ENCODE data around the gene DIO1. TPM values are rescaled to one million over a fixed set of nuclear protein-coding genes. Genes with fewer than 3 reads are reported as not detected.

Gene DIO1
- total and polyA plus RNA-seq, 8 donors: 0.09 TPM; not detected in 7

DNA sequence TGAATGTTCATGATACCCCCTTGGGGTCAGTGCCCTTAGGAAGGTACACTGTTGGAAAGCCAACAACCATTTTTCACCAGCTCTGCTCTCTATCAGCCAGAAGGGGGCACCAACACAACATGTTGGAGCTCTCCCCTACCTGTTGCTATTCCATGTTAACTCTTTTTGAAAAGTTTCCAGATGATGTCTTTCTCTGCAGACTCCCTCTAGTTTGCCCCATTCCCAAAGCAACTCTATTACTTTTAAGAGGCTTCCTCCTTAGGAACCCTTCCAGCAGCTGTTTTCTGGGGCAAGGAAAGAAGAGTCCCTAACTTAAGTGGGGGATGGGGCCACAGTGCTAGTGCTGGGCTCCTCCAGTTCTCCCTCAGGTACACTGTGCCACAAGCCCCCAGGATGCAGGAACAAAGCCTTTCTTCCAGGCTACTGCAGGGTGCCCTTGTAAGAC is 33.0 kb upstream of the DIO1 start:
- Histone ChIP-seq H3K27me3 (no peaks in the 10 kb centered on the region), H3K27ac (no peak overlapping the region), H3K36me3 (peaks cover 0 to 28% (median 4%) of the 10 kb centered on the region in 3 donors), H3K4me3 (no peak overlapping the region), H3K4me1 (no peaks in the 10 kb centered on the region), H3K9me3 (no peaks in the 10 kb centered on the region)
- TF ChIP-seq, protein P1, sequence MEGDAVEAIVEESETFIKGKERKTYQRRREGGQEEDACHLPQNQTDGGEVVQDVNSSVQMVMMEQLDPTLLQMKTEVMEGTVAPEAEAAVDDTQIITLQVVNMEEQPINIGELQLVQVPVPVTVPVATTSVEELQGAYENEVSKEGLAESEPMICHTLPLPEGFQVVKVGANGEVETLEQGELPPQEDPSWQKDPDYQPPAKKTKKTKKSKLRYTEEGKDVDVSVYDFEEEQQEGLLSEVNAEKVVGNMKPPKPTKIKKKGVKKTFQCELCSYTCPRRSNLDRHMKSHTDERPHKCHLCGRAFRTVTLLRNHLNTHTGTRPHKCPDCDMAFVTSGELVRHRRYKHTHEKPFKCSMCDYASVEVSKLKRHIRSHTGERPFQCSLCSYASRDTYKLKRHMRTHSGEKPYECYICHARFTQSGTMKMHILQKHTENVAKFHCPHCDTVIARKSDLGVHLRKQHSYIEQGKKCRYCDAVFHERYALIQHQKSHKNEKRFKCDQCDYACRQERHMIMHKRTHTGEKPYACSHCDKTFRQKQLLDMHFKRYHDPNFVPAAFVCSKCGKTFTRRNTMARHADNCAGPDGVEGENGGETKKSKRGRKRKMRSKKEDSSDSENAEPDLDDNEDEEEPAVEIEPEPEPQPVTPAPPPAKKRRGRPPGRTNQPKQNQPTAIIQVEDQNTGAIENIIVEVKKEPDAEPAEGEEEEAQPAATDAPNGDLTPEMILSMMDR (IDR thresholded peaks at IDR 0.05): peak; percentile 42 to 63 (median 58)
- no peak for FAIRE-seq
- peak; percentile 67 to 91 (median 88) for ATAC-seq
- peak in 2 of 6 donors; percentile 15 to 44 for DNase-seq
- intact Hi-C loops (cut with DNase I): no loop called here

DNA sequence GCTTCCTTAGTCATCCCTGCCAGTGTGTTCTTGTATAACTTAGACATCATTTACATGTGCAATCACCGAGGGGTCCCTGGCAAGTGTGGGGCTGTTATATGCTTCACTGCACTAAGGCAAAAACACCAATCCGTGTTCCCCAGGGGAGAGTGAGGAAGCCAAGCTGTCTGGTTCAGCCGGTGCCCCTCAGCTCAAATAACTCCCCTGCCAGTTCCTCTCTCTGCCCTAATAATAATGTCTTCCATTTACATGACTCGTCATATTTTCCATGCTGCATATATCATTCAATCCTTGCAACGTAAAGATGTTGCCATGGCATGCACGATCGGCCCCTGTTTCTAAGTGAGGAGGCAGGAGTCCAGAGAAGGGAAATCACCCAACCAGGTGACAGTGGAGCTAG is 31.5 kb upstream of the DIO1 start:
- H3K36me3 ChIP-seq: peaks cover 0 to 23% (median 4%) of the 10 kb centered on the region in 3 donors
- FAIRE-seq (no peak), ATAC-seq (no peak), DNase-seq (no peak)
- intact Hi-C loops (cut with DNase I): no loop called here
- no peaks in the 10 kb centered on the region for H3K27me3 ChIP-seq
- TF ChIP-seq, protein P1 (IDR thresholded peaks at IDR 0.05): no peak
- H3K9me3 ChIP-seq: no peaks in the 10 kb centered on the region
- H3K4me1 ChIP-seq: no peaks in the 10 kb centered on the region
- H3K4me3 ChIP-seq: no peak overlapping the region
- H3K27ac ChIP-seq: no peak overlapping the region
- WGBS, 2 donors: 76 to 77% methylated on average over 7 of the region's 7 CpGs

DNA sequence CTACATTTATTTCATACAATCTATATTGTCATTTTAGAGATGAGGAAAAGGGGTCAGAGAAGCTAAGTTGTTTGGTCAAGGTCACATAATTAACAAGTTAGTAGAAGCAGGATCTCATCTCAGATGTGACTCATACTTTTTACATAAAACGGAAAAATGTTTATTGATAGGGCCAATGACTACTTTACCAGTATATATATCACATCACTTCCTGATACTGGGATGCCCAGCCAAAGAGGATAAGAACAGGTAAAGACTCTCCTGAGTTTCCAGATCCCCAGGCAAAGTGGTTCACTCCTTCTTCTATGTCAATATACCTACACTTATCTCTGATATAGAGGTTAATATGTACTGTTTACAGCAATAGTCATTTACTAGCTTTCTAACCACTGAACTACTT is 25.4 kb upstream of the DIO1 start:
- intact Hi-C loops (cut with DNase I): loop anchor here in 1 of 3 donors (5.0 kb wide), 1 partner anchor 79 kb away; the partner anchor contains the start of genes IFT25 and LRRC42
- 36 to 42% methylated on average over 1 of the region's 1 CpG for WGBS, 2 donors
- Histone ChIP-seq H3K27ac (no peak overlapping the region), H3K4me3 (no peak overlapping the region), H3K4me1 (no peaks in the 10 kb centered on the region), H3K9me3 (no peaks in the 10 kb centered on the region), H3K27me3 (no peaks in the 10 kb centered on the region), H3K36me3 (peaks cover 0 to 13% (median 4%) of the 10 kb centered on the region in 3 donors)
- TF ChIP-seq, protein P1 (IDR thresholded peaks at IDR 0.05): no peak
- FAIRE-seq: no peak
- no peak for DNase-seq
- no peak for ATAC-seq

DNA sequence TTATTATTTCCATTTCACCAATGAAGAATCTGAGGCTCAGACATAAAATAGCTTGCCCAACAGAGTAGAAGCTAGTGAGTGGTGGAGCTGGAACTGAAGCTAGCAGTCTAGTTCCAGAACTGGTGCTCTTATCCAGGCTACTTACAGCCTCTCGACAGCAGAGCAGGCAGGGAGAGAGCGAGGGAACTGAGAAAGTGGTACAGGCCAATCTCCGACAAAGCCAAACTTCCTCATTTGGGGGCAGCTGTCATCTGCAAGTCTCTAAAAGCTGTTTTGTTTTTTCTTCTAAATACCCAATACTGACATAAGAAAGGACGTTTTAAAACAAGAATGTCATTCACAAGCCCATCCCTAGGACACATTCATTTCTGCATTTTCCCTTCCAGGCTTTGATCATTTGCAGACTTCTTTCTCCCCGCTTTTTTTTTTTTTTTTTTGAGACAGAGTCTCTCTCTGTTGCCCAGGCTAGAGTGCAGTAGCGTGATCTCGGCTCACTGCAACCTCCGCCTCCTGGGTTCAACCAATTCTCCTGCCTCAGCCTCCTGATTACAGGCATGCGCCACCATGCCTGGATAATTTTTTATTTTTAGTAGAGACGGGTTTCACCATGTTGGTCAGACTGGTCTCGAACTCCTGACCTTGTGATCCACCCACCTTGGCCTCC is 24.4 kb upstream of the DIO1 start:
- DNase-seq (no peak), FAIRE-seq (no peak), ATAC-seq (no peak)
- Histone ChIP-seq H3K4me3 (no peak overlapping the region), H3K27me3 (no peaks in the 10 kb centered on the region), H3K27ac (no peak overlapping the region), H3K4me1 (no peaks in the 10 kb centered on the region), H3K9me3 (no peaks in the 10 kb centered on the region), H3K36me3 (peaks cover 0 to 13% (median 4%) of the 10 kb centered on the region in 3 donors)
- intact Hi-C loops (cut with DNase I): loop anchor here in 2 of 3 donors (5.0 to 10.0 kb wide), 2 partner anchors 78 to 945 kb away; partner anchors contain the start of genes IFT25 (in 1 of the 2) and LRRC42 (in 1 of the 2)
- 94% methylated on average over 10 to 11 of the region's 11 CpGs for WGBS, 2 donors
- TF ChIP-seq, protein P1 (IDR thresholded peaks at IDR 0.05): no peak

DNA sequence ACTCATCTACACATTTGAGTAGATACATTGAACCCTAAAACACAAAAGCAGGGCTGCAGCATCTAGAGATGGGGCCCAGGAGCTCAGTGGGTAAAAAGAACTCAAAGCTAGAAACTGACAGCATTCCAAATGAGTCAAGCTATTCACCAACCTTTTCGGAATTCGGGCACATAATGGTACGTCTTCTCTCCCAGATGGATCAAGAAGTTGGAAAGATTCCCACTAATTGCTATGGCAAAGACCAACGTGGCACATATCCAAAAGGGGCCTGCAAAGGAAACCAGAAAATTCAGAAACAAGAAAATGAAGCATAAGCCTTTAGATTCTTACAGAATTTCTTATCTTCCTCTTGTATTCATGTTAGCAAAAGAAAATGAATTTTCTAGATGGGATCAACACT is 22.8 kb upstream of the DIO1 start:
- no peak for ATAC-seq
- no peaks in the 10 kb centered on the region for H3K27me3 ChIP-seq
- TF ChIP-seq, protein P1 (IDR thresholded peaks at IDR 0.05): no peak
- intact Hi-C loops (cut with DNase I): loop anchor here in 1 of 3 donors (10.0 kb wide), 1 partner anchor 944 kb away; no protein-coding TSS in a partner anchor
- H3K36me3 ChIP-seq: peaks cover 0 to 11% (median 4%) of the 10 kb centered on the region in 3 donors
- 72 to 79% methylated on average over 4 of the region's 4 CpGs for WGBS, 2 donors
- H3K4me3 ChIP-seq: no peak overlapping the region
- H3K27ac ChIP-seq: no peak overlapping the region
- DNase-seq: no peak
- FAIRE-seq: no peak
- H3K9me3 ChIP-seq: no peaks in the 10 kb centered on the region
- H3K4me1 ChIP-seq: no peaks in the 10 kb centered on the region
